Endodermal cell (in vitro differentiated cells): ENCODE measurements around the gene MCTP2. TPM values are rescaled to one million over a fixed set of nuclear protein-coding genes. Genes with fewer than 3 reads are reported as not detected.

Experiments
- DNase-seq: peaks from one replicate; pipeline ENCODE4 v3.0.0-alpha.2; 2017
- H3K27ac ChIP-seq: 2 replicates; pipeline ENCODE4 v1.5.1; 2013; ENCODE audit warnings: mild to moderate bottlenecking, low read depth, low read length, moderate library complexity
- H3K27me3 ChIP-seq: 2 replicates; pipeline ENCODE4 v1.6.1; 2013; ENCODE audit warnings: mild to moderate bottlenecking, low read length, moderate library complexity; ENCODE audit not compliant: insufficient read depth, control insufficient read depth, poor library complexity, severe bottlenecking
- H3K36me3 ChIP-seq: 2 replicates; pipeline ENCODE4 v1.7.0; 2013; ENCODE audit warnings: mild to moderate bottlenecking, low read length, moderate library complexity; ENCODE audit not compliant: control insufficient read depth, insufficient read depth
- H3K4me1 ChIP-seq: one replicate; pipeline ENCODE4 v1.7.0; 2013; ENCODE audit warnings: low read length; ENCODE audit not compliant: control insufficient read depth, insufficient read depth
- H3K4me3 ChIP-seq: 2 replicates; pipeline ENCODE4 v1.5.1; 2013; ENCODE audit warnings: mild to moderate bottlenecking, low read length, moderate library complexity
- H3K9ac ChIP-seq: 2 replicates; pipeline ENCODE4 v1.6.1; 2013; ENCODE audit warnings: mild to moderate bottlenecking, low read length, moderate library complexity; ENCODE audit not compliant: poor library complexity, severe bottlenecking; ENCODE audit errors: extremely low read depth
- H3K9me3 ChIP-seq: 2 replicates; pipeline ENCODE4 v1.6.1; 2013; ENCODE audit warnings: mild to moderate bottlenecking, low read length, moderate library complexity; ENCODE audit not compliant: control insufficient read depth
- H3K27ac Mint-ChIP-seq: 2 replicates; pipeline ENCODE4 v1.8.0; 2020; ENCODE audit warnings: mixed read lengths
- H3K27me3 Mint-ChIP-seq: 2 replicates; pipeline ENCODE4 v1.8.0; 2021; ENCODE audit warnings: mild to moderate bottlenecking, mixed read lengths; ENCODE audit not compliant: insufficient read depth
- H3K36me3 Mint-ChIP-seq: 2 replicates; pipeline ENCODE4 v1.8.0; 2020; ENCODE audit warnings: low read depth, mixed read lengths
- H3K4me1 Mint-ChIP-seq: 2 replicates; pipeline ENCODE4 v1.8.0; 2020; ENCODE audit warnings: mixed read lengths
- H3K4me3 Mint-ChIP-seq: 2 replicates; pipeline ENCODE4 v1.8.0; 2020; ENCODE audit warnings: mild to moderate bottlenecking, moderate library complexity, mixed read lengths
- H3K9me3 Mint-ChIP-seq: 2 replicates; pipeline ENCODE4 v1.8.0; 2020; ENCODE audit warnings: mild to moderate bottlenecking, mixed read lengths
- WGBS, 2 experiments: methylation state at CpG; one replicate each; pipeline versions ENCODE4 v1.1.5 to v1.1.7; 2013; ENCODE audit warnings: missing lambda C conversion rate in 2 of 2, mixed read lengths in 1 of 2; ENCODE audit not compliant: insufficient coverage in 1 of 2, insufficient read length in 1 of 2; 5-methylcytosine and 5-hydroxymethylcytosine counted together
- total RNA-seq, 2 donors: library from RNA; stranded (reverse); fragmentation: NEBNext Ultra II Directional in 1 of 2; extraction: Animal tissue kit (Norgen Biotek cat#: 25700) in 1 of 2; gene quantifications; 2 replicates in 1 of 2; 3 replicates in 1 of 2; pipeline ENCODE4 v1.2.1, GENCODE V29; 2021
- TF ChIP-seq, protein P1 (sequence below): fragments of 200-600 bp; sonication (generic); conservative IDR thresholded peaks from 2 replicates; pipeline ENCODE4 v1.5.0; 2021; ENCODE audit warnings: antibody characterized with exemption, mild to moderate bottlenecking

The MCTP2 gene
- total RNA-seq, 2 donors from 2014 or later, result 9.2 to 12.1 TPM

DNA sequence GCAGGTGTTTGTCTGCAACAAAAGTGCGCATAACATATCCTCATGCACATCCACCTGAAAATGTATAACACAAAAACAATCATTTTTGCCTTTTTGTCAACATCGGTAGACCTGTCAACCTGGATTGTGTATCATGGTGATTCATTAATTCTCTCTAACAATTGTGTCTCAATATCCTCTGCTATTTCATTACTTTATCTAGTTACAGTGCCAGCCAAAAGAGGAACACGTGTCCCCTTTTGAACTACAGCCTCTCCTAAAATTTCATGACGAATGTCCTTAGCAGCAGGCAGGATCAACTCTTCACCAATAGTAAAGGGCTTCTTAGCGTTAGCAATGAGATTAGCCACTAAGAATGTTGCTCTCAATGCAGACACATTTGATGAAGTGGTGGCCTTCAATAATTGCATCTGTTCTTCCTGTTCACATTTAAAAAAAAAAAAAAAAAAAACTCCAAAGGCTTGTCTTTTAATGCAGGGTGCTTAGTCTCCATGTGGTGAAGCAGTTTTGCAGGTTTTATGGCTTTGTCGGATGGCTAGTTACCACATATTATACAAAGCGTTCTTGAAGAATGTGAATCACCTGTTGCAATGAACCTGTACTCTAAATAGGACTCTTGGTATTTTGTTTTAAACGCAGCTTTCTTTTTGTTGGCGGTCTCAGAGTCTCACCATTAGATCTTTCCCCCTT is 45.7 kb upstream of the MCTP2 start:
- TF ChIP-seq, protein P1, sequence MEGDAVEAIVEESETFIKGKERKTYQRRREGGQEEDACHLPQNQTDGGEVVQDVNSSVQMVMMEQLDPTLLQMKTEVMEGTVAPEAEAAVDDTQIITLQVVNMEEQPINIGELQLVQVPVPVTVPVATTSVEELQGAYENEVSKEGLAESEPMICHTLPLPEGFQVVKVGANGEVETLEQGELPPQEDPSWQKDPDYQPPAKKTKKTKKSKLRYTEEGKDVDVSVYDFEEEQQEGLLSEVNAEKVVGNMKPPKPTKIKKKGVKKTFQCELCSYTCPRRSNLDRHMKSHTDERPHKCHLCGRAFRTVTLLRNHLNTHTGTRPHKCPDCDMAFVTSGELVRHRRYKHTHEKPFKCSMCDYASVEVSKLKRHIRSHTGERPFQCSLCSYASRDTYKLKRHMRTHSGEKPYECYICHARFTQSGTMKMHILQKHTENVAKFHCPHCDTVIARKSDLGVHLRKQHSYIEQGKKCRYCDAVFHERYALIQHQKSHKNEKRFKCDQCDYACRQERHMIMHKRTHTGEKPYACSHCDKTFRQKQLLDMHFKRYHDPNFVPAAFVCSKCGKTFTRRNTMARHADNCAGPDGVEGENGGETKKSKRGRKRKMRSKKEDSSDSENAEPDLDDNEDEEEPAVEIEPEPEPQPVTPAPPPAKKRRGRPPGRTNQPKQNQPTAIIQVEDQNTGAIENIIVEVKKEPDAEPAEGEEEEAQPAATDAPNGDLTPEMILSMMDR, result no peak
- Histone ChIP-seq H3K27me3 (no peaks in the 10 kb centered on the region), H3K9ac (no peak overlapping the region), H3K9me3 (no peaks in the 10 kb centered on the region), H3K4me1 (no peaks in the 10 kb centered on the region), H3K4me3 (no peak overlapping the region), H3K27ac (no peak overlapping the region), H3K36me3 (no peaks in the 10 kb centered on the region)
- no peak overlapping the region for H3K27ac Mint-ChIP-seq
- WGBS, 2 experiments, result 87 to 91% methylated on average over 6 to 9 of the region's 9 CpGs
- no peak for DNase-seq
- no peaks in the 10 kb centered on the region for H3K27me3 Mint-ChIP-seq
- H3K4me3 Mint-ChIP-seq, result no peak overlapping the region
- no peaks in the 10 kb centered on the region for H3K36me3 Mint-ChIP-seq
- no peaks in the 10 kb centered on the region for H3K4me1 Mint-ChIP-seq
- H3K9me3 Mint-ChIP-seq, result peaks cover 1% of the 10 kb centered on the region

DNA sequence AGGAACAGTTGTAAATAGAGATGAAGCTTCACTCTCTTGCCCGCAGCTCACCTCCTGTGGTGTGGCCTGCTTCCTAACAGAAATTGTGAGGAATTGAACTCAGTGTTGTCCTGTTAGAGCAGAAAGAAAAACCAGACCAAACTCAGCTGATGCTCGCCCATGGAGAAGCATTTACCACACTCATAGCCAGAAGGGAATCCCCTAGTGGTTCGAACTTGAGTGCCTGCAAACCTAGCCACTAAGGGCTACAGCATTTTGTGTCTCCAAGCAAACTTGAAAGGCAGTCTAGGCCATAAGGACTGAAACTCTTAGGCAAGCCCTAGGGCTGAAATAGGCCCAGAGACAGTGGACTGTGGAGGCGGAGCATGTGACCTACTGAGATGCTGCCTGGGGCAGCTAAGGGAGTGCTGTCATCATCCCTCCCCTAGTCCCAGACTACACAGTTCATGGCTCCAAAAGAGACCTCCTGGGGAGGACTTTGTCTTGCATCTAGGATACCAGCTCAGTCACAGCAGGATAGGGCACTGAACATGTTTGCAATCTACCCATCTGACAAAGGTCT is 44.5 kb upstream of the MCTP2 start:
- TF ChIP-seq, protein P1, result no peak
- Mint-ChIP-seq H3K9me3 (peaks cover 1% of the 10 kb centered on the region), H3K27me3 (no peaks in the 10 kb centered on the region), H3K4me3 (no peak overlapping the region), H3K27ac (no peak overlapping the region), H3K36me3 (no peaks in the 10 kb centered on the region), H3K4me1 (no peaks in the 10 kb centered on the region)
- DNase-seq, result no peak
- Histone ChIP-seq H3K27me3 (no peaks in the 10 kb centered on the region), H3K4me3 (no peak overlapping the region), H3K36me3 (no peaks in the 10 kb centered on the region), H3K4me1 (no peaks in the 10 kb centered on the region), H3K27ac (no peak overlapping the region), H3K9me3 (no peaks in the 10 kb centered on the region), H3K9ac (no peak overlapping the region)
- WGBS, 2 experiments, result 89 to 90% methylated on average over 2 to 4 of the region's 4 CpGs

DNA sequence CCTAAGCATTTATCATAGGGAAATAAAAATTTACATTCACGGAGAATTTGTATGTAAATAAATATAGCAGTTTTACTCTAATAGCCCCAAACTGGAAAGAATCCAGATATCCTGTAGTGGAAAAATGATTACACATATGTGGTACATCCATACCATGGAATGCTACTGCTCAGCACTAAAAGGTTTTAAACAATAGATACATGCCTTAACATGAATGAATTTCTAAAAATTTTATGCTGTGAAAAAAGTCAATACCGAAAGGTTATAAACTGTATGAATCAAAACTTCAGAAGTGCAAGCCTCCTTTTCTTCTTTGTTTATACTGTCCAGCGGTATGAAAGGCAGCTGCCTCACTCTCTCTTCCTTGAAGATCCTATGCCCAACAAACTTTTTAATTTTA is 37.5 kb upstream of the MCTP2 start:
- Histone ChIP-seq H3K4me1 (no peaks in the 10 kb centered on the region), H3K9ac (no peak overlapping the region), H3K27ac (no peak overlapping the region), H3K27me3 (no peaks in the 10 kb centered on the region), H3K4me3 (no peak overlapping the region), H3K36me3 (no peaks in the 10 kb centered on the region), H3K9me3 (no peaks in the 10 kb centered on the region)
- no peak overlapping the region for H3K4me3 Mint-ChIP-seq
- DNase-seq, result no peak
- 94 to 100% methylated on average over 2 of the region's 3 CpGs for WGBS, 2 experiments
- H3K9me3 Mint-ChIP-seq, result no peaks in the 10 kb centered on the region
- H3K27me3 Mint-ChIP-seq, result no peaks in the 10 kb centered on the region
- no peaks in the 10 kb centered on the region for H3K36me3 Mint-ChIP-seq
- no peak overlapping the region for H3K27ac Mint-ChIP-seq
- TF ChIP-seq, protein P1, result no peak
- H3K4me1 Mint-ChIP-seq, result no peaks in the 10 kb centered on the region
